WTC11 (cell line): ENCODE data around the gene HDAC5.

ENCODE experiments used
- ATF1 ChIP-seq: sonication (generic); formaldehyde crosslinking; IDR thresholded peaks from 2 replicates; pipeline ENCODE4 v1.8.1; 2023; ENCODE audit warnings: mild to moderate bottlenecking, moderate library complexity, missing genetic modification reagents
- ATF3 ChIP-seq: sonication (generic); formaldehyde crosslinking; conservative IDR thresholded peaks from 2 replicates; pipeline ENCODE4 v1.8.1; 2022; ENCODE audit warnings: mild to moderate bottlenecking, missing genetic modification reagents
- CTCF ChIP-seq: fragments of 200-600 bp; IDR thresholded peaks from 2 replicates; pipeline ENCODE4 v1.8.0; 2022; ENCODE audit warnings: antibody characterized with exemption
- E2F1 ChIP-seq: sonication (generic); formaldehyde crosslinking; IDR thresholded peaks from 2 replicates; pipeline ENCODE4 v1.8.0; 2022; ENCODE audit warnings: mild to moderate bottlenecking, missing genetic modification reagents
- FOXJ3 ChIP-seq: sonication (generic); formaldehyde crosslinking; IDR thresholded peaks from 2 replicates; pipeline ENCODE4 v1.9.0; 2021; ENCODE audit warnings: missing genetic modification reagents, mild to moderate bottlenecking, borderline replicate concordance
- GABPB1 ChIP-seq: sonication (generic); formaldehyde crosslinking; IDR thresholded peaks from 2 replicates; pipeline ENCODE4 v1.8.1; 2023; ENCODE audit warnings: mild to moderate bottlenecking, missing genetic modification reagents
- HMGXB4 ChIP-seq: sonication (generic); formaldehyde crosslinking; IDR thresholded peaks from 2 replicates; pipeline ENCODE4 v1.8.1; 2023; ENCODE audit warnings: mild to moderate bottlenecking, moderate library complexity, missing genetic modification reagents
- JUN ChIP-seq: sonication (generic); formaldehyde crosslinking; IDR thresholded peaks from 2 replicates; pipeline ENCODE4 v1.8.0; 2023; ENCODE audit warnings: mild to moderate bottlenecking, missing genetic modification reagents
- MAX ChIP-seq: sonication (generic); formaldehyde crosslinking; IDR thresholded peaks from 2 replicates; pipeline ENCODE4 v1.8.0; 2022; ENCODE audit warnings: mild to moderate bottlenecking, missing genetic modification reagents
- NFYB ChIP-seq: sonication (generic); formaldehyde crosslinking; conservative IDR thresholded peaks from 2 replicates; pipeline ENCODE4 v1.8.0; 2022; ENCODE audit warnings: low read depth, missing genetic modification reagents
- SMAD3 ChIP-seq: sonication (generic); formaldehyde crosslinking; IDR thresholded peaks from 2 replicates; pipeline ENCODE4 v1.8.0; 2022; ENCODE audit warnings: missing genetic modification reagents, mild to moderate bottlenecking, borderline replicate concordance
- ZNF219 ChIP-seq: sonication (generic); formaldehyde crosslinking; IDR thresholded peaks from 2 replicates; pipeline ENCODE4 v1.8.0; 2023; ENCODE audit warnings: missing genetic modification reagents, mild to moderate bottlenecking, borderline replicate concordance
- ZNF423 ChIP-seq: fragments of 250-450 bp; sonication (Bioruptor Pico); IDR thresholded peaks from 2 replicates; pipeline ENCODE4 v2.1.2; 2022; ENCODE audit warnings: mild to moderate bottlenecking, moderate library complexity

- no peak for TF ChIP-seq JUN
- TF ChIP-seq HMGXB4 (CRISPR knock-in tag) = no peak
- no peak for TF ChIP-seq ZNF423 (CRISPR knock-in tag)
- TF ChIP-seq GABPB1 (CRISPR knock-in tag) = no peak
- no peak for TF ChIP-seq FOXJ3
- TF ChIP-seq CTCF = no peak
- TF ChIP-seq SMAD3 (CRISPR knock-in tag) = no peak
- no peak for TF ChIP-seq ZNF219
- TF ChIP-seq E2F1 = no peak
- no peak for TF ChIP-seq NFYB (CRISPR knock-in tag)
- TF ChIP-seq ATF1 (CRISPR knock-in tag) = no peak
- no peak for TF ChIP-seq MAX (CRISPR knock-in tag)
- no peak for TF ChIP-seq ATF3 (CRISPR knock-in tag)
Measured at GRCh38 chr17:44113382-44113781, 10.1 kb downstream of the HDAC5 start.
